Heart left ventricle (tissue), 16 donors: ENCODE measurements around the gene ARL15. TPM values are rescaled to one million over a fixed set of nuclear protein-coding genes. Genes with fewer than 3 reads are reported as not detected.
A peak's percentile ranks its signal among the peaks of the same experiment; 100 is the strongest.

Experiments
- ATAC-seq, 4 donors: fragments of 200-7000 bp; cut with Tn5 transposase; one replicate each; pipeline ENCODE4 v1.9.1; 2020 to 2022; ENCODE audit warnings: moderate library complexity in 4 of 4, mild to moderate bottlenecking in 3 of 4, moderate number of reproducible peaks in 1 of 4
- DNase-seq, 5 donors: peaks; one replicate each; pipeline ENCODE4 v3.0.0-alpha.2; 2020
- H3K27ac ChIP-seq, 12 donors: fragments of 200-600 bp; sonication (generic) in 4 of 12; one replicate each; pipeline versions ENCODE4 v1.5.0 to v1.8.0; 2016 to 2022; ENCODE audit warnings: mild to moderate bottlenecking in 2 of 12
- H3K27me3 ChIP-seq, 9 donors: fragments of 200-600 bp; sonication (generic) in 2 of 9; one replicate each; pipeline versions ENCODE4 v1.5.1 to v1.8.0; 2016 to 2022; ENCODE audit warnings: mild to moderate bottlenecking in 3 of 9
- H3K36me3 ChIP-seq, 9 donors: fragments of 200-600 bp; sonication (generic) in 2 of 9; one replicate each; pipeline versions ENCODE4 v1.5.0 to v1.8.0; 2018 to 2022; ENCODE audit warnings: mild to moderate bottlenecking in 2 of 9
- H3K4me1 ChIP-seq, 12 donors: fragments of 200-600 bp; sonication (generic) in 4 of 12; one replicate each; pipeline versions ENCODE4 v1.5.0 to v1.8.0; 2016 to 2022; ENCODE audit warnings: mild to moderate bottlenecking in 3 of 12
- H3K4me3 ChIP-seq, 12 donors: fragments of 200-600 bp; sonication (generic) in 4 of 12; one replicate each; pipeline versions ENCODE4 v1.5.0 to v1.8.0; 2017 to 2022; ENCODE audit warnings: mild to moderate bottlenecking in 9 of 12, moderate library complexity in 4 of 12
- H3K9me3 ChIP-seq, 12 donors: fragments of 200-600 bp; sonication (generic) in 4 of 12; one replicate each; pipeline versions ENCODE4 v1.5.0 to v1.8.0; 2016 to 2022; ENCODE audit warnings: mild to moderate bottlenecking in 1 of 12
- POLR2A ChIP-seq, 2 donors: fragments of 450-650 bp; IDR thresholded peaks; one replicate each; pipeline ENCODE4 v1.6.1; 2017; ENCODE audit warnings: antibody characterized with exemption in 2 of 2, mild to moderate bottlenecking in 2 of 2, moderate library complexity in 2 of 2
- WGBS, 4 donors: extraction: QIAGEN DNeasy Blood & Tissue Kit in 2 of 4; methylation state at CpG; one replicate each; pipeline versions ENCODE4 v1.1.5 to v1.1.7; 2013 to 2018; 5-methylcytosine and 5-hydroxymethylcytosine counted together
- intact Hi-C, 10 donors: fragments of 100-400 bp; cut with DNase I; formaldehyde crosslinking; loops; one replicate each; pipeline versions ENCODE4 v1.11.1 to v1.14.2; 2022
- polyA plus RNA-seq, 2 donors: library from polyadenylated mRNA; stranded (reverse); fragments of 200-250 nt; gene quantifications; one replicate each; pipeline ENCODE4 v1.2.3, GENCODE V29; 2013
- total RNA-seq, 9 donors: library from RNA; depleted of rRNA in 2 of 9; stranded (reverse); fragments of >200 nt in 2 of 9; fragmentation: NEBNext Ultra II Directional in 3 of 9; extraction: Animal tissue kit (Norgen Biotek cat#: 25700) in 3 of 9; gene quantifications; one replicate each; pipeline versions ENCODE4 v1.1.0 to v1.2.4, GENCODE V29; 2016 to 2023
- TF ChIP-seq, protein P1 (sequence below), 12 donors: fragments of 200-600 bp; sonication (generic) in 4 of 12; IDR thresholded peaks; one replicate each; pipeline versions ENCODE4 v1.5.0 to v1.8.0; 2018 to 2022; ENCODE audit warnings: antibody characterized with exemption in 12 of 12, mild to moderate bottlenecking in 5 of 12
- donor health status: ischemic (EF 13 %, LVEDD 7.1; RV severe dilation, severe dysfunction).
- donor health status: healthy with polysubstance abuse.
- donor health status: DM: no; HTN: yes; CAD: no.
- donor health status: DM: no; HTN: no; CAD: no.
- donor health status: ischemic (EF 25% LVEDD 6.9; RV normal size, moderate dysfunction).
- donor health status: ischemic (EF 25% LVEDD 5.7; RV mildly dilated, moderate dysfunction).
- donor health status: healthy.
- donor health status: DM: yes; HTN: yes; CAD: no.
- donor health status: ischemic (EF 35%, LVEDD 5.7; RV mildly dilated, moderate dysfunction).
- donor health status: nonischemic (EF 11% LVEDD 7.7; RV severe dilation, severe dysfunction).
- donor health status: DM: yes; HTN: yes; CAD: no.
- donor health status: PGD.
- donor health status: ischemic (EF 29% LVEDD 5.4; RV normal size, mild dysfunction).
- donor health status: nonischemic (EF 23%, LVEDD 6.1; RV moderate dilation, normal function).

ARL15 gene
- total and polyA plus RNA-seq, 11 donors: 7.1 to 35.0 (median 23.2) TPM

DNA sequence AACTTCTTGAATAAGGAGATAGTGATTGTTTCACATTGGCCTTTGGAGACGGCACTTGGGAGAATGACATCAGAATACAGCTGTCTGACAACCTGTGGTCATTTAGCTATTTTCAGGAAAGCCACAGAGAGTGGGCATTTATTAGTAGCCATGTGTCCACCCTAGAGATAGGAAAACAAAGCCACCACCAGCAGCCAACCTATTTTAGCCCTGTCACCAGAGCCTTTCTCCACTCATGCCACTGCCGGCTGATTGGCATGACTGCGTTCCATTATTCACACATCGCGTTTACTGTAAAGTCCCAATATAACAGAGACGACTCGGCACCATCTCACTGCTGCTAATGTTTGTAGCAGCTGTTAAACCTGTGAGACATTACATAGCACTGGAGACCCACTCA is 419.9 kb downstream of the ARL15 start:
- Histone ChIP-seq H3K9me3 (no peaks in the 10 kb centered on the region), H3K36me3 (peaks cover 0 to 12% (median 5%) of the 10 kb centered on the region in 9 donors), H3K27ac (peak overlapping the region in 5 of 12 donors; percentile 26 to 61 (median 35)), H3K4me1 (peaks cover 0 to 10% (median 0%) of the 10 kb centered on the region in 12 donors), H3K4me3 (no peak overlapping the region), H3K27me3 (no peaks in the 10 kb centered on the region)
- TF ChIP-seq, protein P1, sequence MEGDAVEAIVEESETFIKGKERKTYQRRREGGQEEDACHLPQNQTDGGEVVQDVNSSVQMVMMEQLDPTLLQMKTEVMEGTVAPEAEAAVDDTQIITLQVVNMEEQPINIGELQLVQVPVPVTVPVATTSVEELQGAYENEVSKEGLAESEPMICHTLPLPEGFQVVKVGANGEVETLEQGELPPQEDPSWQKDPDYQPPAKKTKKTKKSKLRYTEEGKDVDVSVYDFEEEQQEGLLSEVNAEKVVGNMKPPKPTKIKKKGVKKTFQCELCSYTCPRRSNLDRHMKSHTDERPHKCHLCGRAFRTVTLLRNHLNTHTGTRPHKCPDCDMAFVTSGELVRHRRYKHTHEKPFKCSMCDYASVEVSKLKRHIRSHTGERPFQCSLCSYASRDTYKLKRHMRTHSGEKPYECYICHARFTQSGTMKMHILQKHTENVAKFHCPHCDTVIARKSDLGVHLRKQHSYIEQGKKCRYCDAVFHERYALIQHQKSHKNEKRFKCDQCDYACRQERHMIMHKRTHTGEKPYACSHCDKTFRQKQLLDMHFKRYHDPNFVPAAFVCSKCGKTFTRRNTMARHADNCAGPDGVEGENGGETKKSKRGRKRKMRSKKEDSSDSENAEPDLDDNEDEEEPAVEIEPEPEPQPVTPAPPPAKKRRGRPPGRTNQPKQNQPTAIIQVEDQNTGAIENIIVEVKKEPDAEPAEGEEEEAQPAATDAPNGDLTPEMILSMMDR (IDR thresholded peaks at IDR 0.05): no peak
- TF ChIP-seq POLR2A (IDR thresholded peaks at IDR 0.05): no peak
- DNase-seq (peak in 2 of 5 donors; percentile 42 to 48), ATAC-seq (peak; percentile 21 to 77 (median 75))
- WGBS, 4 donors: 52 to 63% (median 58%) methylated on average over 7 of the region's 7 CpGs
- intact Hi-C loops: loop anchor here in 1 of 10 donors (10.0 kb wide), 1 partner anchor 324 kb away; no protein-coding TSS in a partner anchor

DNA sequence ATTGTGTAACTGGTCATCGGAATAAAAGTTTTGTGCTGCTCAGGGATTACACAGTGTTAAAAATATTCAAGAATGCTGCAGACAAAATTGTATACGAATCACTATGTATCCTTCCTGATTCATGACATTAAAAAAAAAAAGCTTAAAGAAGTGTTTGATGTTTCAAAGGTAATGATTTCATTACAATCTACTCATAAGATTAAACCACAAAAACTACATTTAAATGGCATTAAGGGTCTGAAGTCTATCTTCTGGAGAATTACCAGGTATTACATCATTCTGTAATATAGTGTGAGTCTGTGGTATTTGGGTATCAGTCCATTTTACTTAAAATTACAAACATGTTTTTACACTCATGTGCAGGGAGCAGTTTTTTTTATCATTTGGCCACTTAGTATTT is 425.5 kb downstream of the ARL15 start:
- ATAC-seq (no peak), DNase-seq (no peak)
- intact Hi-C loops: no loop called here
- Histone ChIP-seq H3K4me1 (no peaks in the 10 kb centered on the region), H3K27ac (no peak overlapping the region), H3K27me3 (no peaks in the 10 kb centered on the region), H3K9me3 (no peaks in the 10 kb centered on the region), H3K36me3 (peaks cover 0 to 17% (median 5%) of the 10 kb centered on the region in 9 donors), H3K4me3 (no peak overlapping the region)
- no peak for TF ChIP-seq POLR2A (IDR thresholded peaks at IDR 0.05)
- TF ChIP-seq, protein P1 (IDR thresholded peaks at IDR 0.05): no peak
- WGBS, 4 donors: 78 to 83% (median 81%) methylated on average over 2 of the region's 2 CpGs

DNA sequence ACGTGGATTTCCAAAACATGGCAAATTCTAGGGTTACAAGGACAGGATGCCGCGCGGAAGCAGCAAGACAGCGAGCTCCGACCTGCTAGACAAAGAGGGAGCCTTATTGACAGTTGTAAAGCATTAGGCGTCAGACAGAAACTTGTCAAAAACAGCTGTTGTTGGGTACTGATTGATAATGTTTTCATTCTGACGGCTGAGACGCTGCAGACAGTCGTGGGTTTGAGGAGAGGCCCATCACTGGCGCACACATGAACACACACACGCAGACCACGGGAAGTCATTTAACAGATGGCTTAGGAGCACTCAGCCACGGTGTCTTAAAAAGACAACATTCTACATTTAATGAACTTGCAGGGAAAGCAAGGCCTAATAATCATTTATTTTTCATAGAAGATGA is 426.0 kb downstream of the ARL15 start:
- 68 to 79% (median 73%) methylated on average over 14 of the region's 14 CpGs for WGBS, 4 donors

DNA sequence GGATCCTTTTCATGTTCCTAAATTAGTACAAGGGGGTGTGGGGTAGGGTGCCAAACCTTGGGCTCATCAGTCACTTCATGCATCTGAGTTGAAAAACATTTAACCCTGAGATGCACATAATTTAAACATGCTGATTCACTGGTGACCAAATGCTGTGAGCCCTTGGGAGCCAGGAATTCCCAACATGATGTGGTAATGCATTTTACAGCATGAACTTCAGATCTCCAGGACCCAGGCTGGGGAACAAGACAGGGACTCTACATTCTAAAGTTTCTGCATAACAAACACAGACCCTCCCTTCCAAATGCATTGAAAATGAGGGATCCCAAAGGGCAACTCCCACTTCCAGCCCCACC is 427.7 kb downstream of the ARL15 start:
- Histone ChIP-seq H3K27me3 (no peaks in the 10 kb centered on the region), H3K4me3 (no peak overlapping the region), H3K9me3 (no peaks in the 10 kb centered on the region), H3K36me3 (peaks cover 0 to 17% (median 5%) of the 10 kb centered on the region in 9 donors), H3K27ac (no peak overlapping the region), H3K4me1 (no peaks in the 10 kb centered on the region)
- TF ChIP-seq POLR2A (IDR thresholded peaks at IDR 0.05): no peak
- TF ChIP-seq, protein P1 (IDR thresholded peaks at IDR 0.05): no peak
- intact Hi-C loops: no loop called here
- DNase-seq (no peak), ATAC-seq (no peak)

More for the DNA sequence above, 426.0 kb downstream of the ARL15 start:
- ATAC-seq: no peak
- intact Hi-C loops: no loop called here
- DNase-seq: no peak
- no peak overlapping the region for H3K4me3 ChIP-seq
- H3K36me3 ChIP-seq: peaks cover 0 to 17% (median 5%) of the 10 kb centered on the region in 9 donors
- H3K9me3 ChIP-seq: no peaks in the 10 kb centered on the region
- no peaks in the 10 kb centered on the region for H3K27me3 ChIP-seq
- TF ChIP-seq, protein P1 (IDR thresholded peaks at IDR 0.05): no peak
- no peak for TF ChIP-seq POLR2A (IDR thresholded peaks at IDR 0.05)
- H3K4me1 ChIP-seq: no peaks in the 10 kb centered on the region
- no peak overlapping the region for H3K27ac ChIP-seq
